CD14-positive monocyte (primary cell): ENCODE data around the gene G6PC2. TPM values are rescaled to one million over a fixed set of nuclear protein-coding genes. Genes with fewer than 3 reads are reported as not detected.

Source experiments
- DNase-seq, 3 donors: peaks; one replicate each; pipeline ENCODE4 v3.0.0-alpha.2; 2011 to 2022
- H2AFZ ChIP-seq: 2 replicates; pipeline ENCODE4 v1.6.0; 2012; ENCODE audit warnings: mild to moderate bottlenecking, low read depth, low read length, inconsistent platforms; ENCODE audit not compliant: insufficient read depth, poor library complexity, severe bottlenecking
- H3K27ac ChIP-seq, 2 donors: 1 replicate in 1 of 2; 2 replicates in 1 of 2; pipeline ENCODE4 v1.5.1; 2012 to 2013; ENCODE audit warnings: low read length in 2 of 2, control low read depth in 1 of 2, inconsistent platforms in 1 of 2, low read depth in 1 of 2, mild to moderate bottlenecking in 1 of 2
- H3K27me3 ChIP-seq, 2 donors: one replicate each; pipeline versions ENCODE4 v1.6.0 to v1.6.1; 2011 to 2013; ENCODE audit warnings: low read length in 2 of 2; ENCODE audit not compliant: control insufficient read depth in 2 of 2, insufficient read depth in 2 of 2
- H3K36me3 ChIP-seq, 2 donors: replicated peaks in 1 of 2; 1 replicate in 1 of 2; 2 replicates in 1 of 2; pipeline versions ENCODE4 v1.5.1 to v1.6.1; 2012 to 2013; ENCODE audit warnings: low read length in 2 of 2, control low read depth in 1 of 2, inconsistent platforms in 1 of 2, mild to moderate bottlenecking in 1 of 2; ENCODE audit not compliant: insufficient read depth in 2 of 2, control insufficient read depth in 1 of 2
- H3K4me1 ChIP-seq, 2 donors: 1 replicate in 1 of 2; 2 replicates in 1 of 2; pipeline versions ENCODE4 v1.5.1 to v1.6.1; 2012 to 2013; ENCODE audit warnings: low read length in 2 of 2, control low read depth in 1 of 2, inconsistent platforms in 1 of 2, mild to moderate bottlenecking in 1 of 2, moderate library complexity in 1 of 2; ENCODE audit not compliant: insufficient read depth in 2 of 2, control insufficient read depth in 1 of 2
- H3K4me2 ChIP-seq: replicated peaks from 2 replicates; pipeline ENCODE3; 2012; ENCODE audit warnings: low read length, moderate library complexity, mild to moderate bottlenecking; ENCODE audit not compliant: poor library complexity, severe bottlenecking; ENCODE audit errors: extremely low read depth
- H3K4me3 ChIP-seq, 3 experiments: fragments of 200-600 bp in 1 of 3; sonication (generic) in 1 of 3; replicated peaks in 1 of 3; 1 replicate in 2 of 3; 2 replicates in 1 of 3; pipeline ENCODE4 v1.5.1; 2011 to 2013; ENCODE audit warnings: low read length in 3 of 3, mild to moderate bottlenecking in 3 of 3, control low read depth in 2 of 3, low read depth in 2 of 3, inconsistent platforms in 1 of 3, moderate library complexity in 1 of 3
- H3K79me2 ChIP-seq: 2 replicates; pipeline ENCODE4 v1.6.0; 2012; ENCODE audit warnings: mild to moderate bottlenecking, control low read depth, inconsistent platforms, low read length, moderate library complexity; ENCODE audit not compliant: insufficient read depth
- H3K9ac ChIP-seq: 2 replicates; pipeline ENCODE4 v1.6.0; 2017; ENCODE audit warnings: low read length, mild to moderate bottlenecking; ENCODE audit not compliant: insufficient read depth, poor library complexity, severe bottlenecking
- H3K9me3 ChIP-seq, 2 donors: replicated peaks in 1 of 2; 1 replicate in 1 of 2; 2 replicates in 1 of 2; pipeline versions ENCODE4 v1.5.1 to v1.6.1; 2012 to 2013; ENCODE audit warnings: low read length in 2 of 2, control low read depth in 1 of 2; ENCODE audit not compliant: control insufficient read depth in 1 of 2, insufficient read depth in 1 of 2
- H4K20me1 ChIP-seq: 2 replicates; pipeline ENCODE4 v1.6.0; 2012; ENCODE audit warnings: mild to moderate bottlenecking, low read length, control low read depth, moderate library complexity; ENCODE audit not compliant: insufficient read depth
- H3K27ac Mint-ChIP-seq, 7 donors: one replicate each; pipeline ENCODE4 v1.8.0; 2020; ENCODE audit warnings: mild to moderate bottlenecking in 7 of 7, mixed read lengths in 7 of 7, moderate library complexity in 6 of 7, inconsistent platforms in 2 of 7
- H3K27me3 Mint-ChIP-seq, 3 donors: one replicate each; pipeline ENCODE4 v1.8.0; 2021 to 2022; ENCODE audit warnings: low read depth in 3 of 3, mild to moderate bottlenecking in 3 of 3, mixed read lengths in 3 of 3, moderate library complexity in 3 of 3, inconsistent platforms in 1 of 3
- H3K36me3 Mint-ChIP-seq, 2 donors: one replicate each; pipeline ENCODE4 v1.8.0; 2020; ENCODE audit warnings: mixed read lengths in 2 of 2, inconsistent platforms in 1 of 2, mild to moderate bottlenecking in 1 of 2
- H3K4me1 Mint-ChIP-seq: one replicate; pipeline ENCODE4 v1.8.0; 2020; ENCODE audit warnings: mild to moderate bottlenecking, mixed read lengths
- H3K4me3 Mint-ChIP-seq, 2 donors: one replicate each; pipeline ENCODE4 v1.8.0; 2020; ENCODE audit warnings: mild to moderate bottlenecking in 2 of 2, mixed read lengths in 2 of 2, moderate library complexity in 1 of 2
- H3K9me3 Mint-ChIP-seq, 7 donors: one replicate each; pipeline ENCODE4 v1.8.0; 2020 to 2022; ENCODE audit warnings: mixed read lengths in 7 of 7, mild to moderate bottlenecking in 6 of 7, moderate library complexity in 6 of 7, inconsistent platforms in 2 of 7
- WGBS: methylation state at CpG from one replicate; pipeline ENCODE4 v1.1.5; 2013; ENCODE audit warnings: missing lambda C conversion rate; ENCODE audit not compliant: insufficient coverage; 5-methylcytosine and 5-hydroxymethylcytosine counted together
- intact Hi-C, 2 donors: fragments of 100-400 bp; cut with micrococcal nuclease; formaldehyde crosslinking; loops; one replicate each; pipeline versions ENCODE4 v1.15.0 to v1.15.1; 2023
- polyA plus RNA-seq, 3 donors: library from polyadenylated mRNA; depleted of rRNA in 1 of 3; unstranded in 2 of 3; stranded (reverse) in 1 of 3; fragments of 300-500 nt in 2 of 3; fragments of >200 nt in 1 of 3; fragmentation: Illumina TruSeq in 2 of 3; gene quantifications; 1 replicate in 2 of 3; 2 replicates in 1 of 3; pipeline ENCODE4 v1.2.3, GENCODE V29; 2012 to 2021
- TF ChIP-seq, protein P1 (sequence below): fragments of 200-600 bp; IDR thresholded peaks from one replicate; pipeline ENCODE4 v1.8.0; 2022; ENCODE audit warnings: antibody characterized with exemption, mild to moderate bottlenecking

Gene G6PC2
- polyA plus RNA-seq, 3 donors: not detected

DNA sequence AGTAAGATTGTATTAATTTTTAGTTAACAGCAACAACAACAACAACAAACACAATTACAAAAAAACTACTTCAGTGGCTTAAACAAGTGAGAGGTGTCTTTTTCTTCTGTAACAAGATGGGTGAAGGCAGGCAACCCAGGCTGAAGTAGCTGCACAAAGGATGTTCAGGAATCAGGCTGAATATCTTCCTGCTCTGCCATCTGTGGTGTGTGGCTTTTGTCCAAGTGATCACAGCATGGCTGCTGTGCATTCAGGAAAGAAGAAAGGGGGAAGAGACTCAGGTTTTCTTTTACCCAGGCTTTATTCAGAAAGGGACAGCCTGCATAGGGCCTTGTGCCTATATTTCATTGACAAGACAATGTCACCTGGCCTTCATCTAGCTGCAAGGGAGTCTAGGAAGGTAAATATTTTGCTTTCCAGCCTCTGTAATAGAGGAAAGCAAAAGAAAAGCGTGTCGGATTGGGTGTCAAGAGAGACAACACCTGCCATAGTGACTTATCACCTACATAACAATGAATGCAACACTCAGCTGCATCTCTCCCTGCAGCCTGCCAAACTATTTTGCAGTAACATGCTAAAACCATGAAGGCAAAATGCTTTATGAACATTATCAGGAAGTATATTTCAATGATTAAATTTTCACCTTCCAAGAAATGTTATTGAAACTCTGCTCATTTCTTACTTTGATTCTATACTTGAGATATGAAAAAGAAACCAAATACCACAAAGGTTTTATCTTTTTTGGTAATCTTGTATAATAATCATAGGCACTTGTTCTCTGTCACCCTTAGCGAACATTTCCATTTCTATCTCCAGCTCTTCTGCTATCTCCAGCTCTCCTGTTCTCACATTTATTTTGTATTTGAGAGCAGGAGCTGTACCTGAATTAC is 14.6 kb downstream of the G6PC2 start:
- H3K4me3 Mint-ChIP-seq: no peak overlapping the region
- Histone ChIP-seq H3K4me1 (peaks cover 5 to 6% of the 10 kb centered on the region in 2 donors), H4K20me1 (no peaks in the 10 kb centered on the region), H3K4me3 (no peak overlapping the region), H3K4me2 (no peak overlapping the region), H3K27me3 (peaks cover 2 to 3% of the 10 kb centered on the region in 2 donors), H3K36me3 (no peaks in the 10 kb centered on the region), H3K79me2 (no peaks in the 10 kb centered on the region), H3K27ac (no peak overlapping the region), H3K9me3 (no peaks in the 10 kb centered on the region), H3K9ac (no peak overlapping the region), H2AFZ (no peak overlapping the region)
- H3K36me3 Mint-ChIP-seq: no peaks in the 10 kb centered on the region
- no CpG with 5 or more reads among the region's 3 CpGs for WGBS
- no peak for DNase-seq
- H3K9me3 Mint-ChIP-seq: peaks cover 0 to 2% (median 0%) of the 10 kb centered on the region in 7 donors
- peaks cover 15% of the 10 kb centered on the region for H3K4me1 Mint-ChIP-seq
- intact Hi-C loops: no loop called here
- TF ChIP-seq, protein P1, sequence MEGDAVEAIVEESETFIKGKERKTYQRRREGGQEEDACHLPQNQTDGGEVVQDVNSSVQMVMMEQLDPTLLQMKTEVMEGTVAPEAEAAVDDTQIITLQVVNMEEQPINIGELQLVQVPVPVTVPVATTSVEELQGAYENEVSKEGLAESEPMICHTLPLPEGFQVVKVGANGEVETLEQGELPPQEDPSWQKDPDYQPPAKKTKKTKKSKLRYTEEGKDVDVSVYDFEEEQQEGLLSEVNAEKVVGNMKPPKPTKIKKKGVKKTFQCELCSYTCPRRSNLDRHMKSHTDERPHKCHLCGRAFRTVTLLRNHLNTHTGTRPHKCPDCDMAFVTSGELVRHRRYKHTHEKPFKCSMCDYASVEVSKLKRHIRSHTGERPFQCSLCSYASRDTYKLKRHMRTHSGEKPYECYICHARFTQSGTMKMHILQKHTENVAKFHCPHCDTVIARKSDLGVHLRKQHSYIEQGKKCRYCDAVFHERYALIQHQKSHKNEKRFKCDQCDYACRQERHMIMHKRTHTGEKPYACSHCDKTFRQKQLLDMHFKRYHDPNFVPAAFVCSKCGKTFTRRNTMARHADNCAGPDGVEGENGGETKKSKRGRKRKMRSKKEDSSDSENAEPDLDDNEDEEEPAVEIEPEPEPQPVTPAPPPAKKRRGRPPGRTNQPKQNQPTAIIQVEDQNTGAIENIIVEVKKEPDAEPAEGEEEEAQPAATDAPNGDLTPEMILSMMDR: no peak
- no peak overlapping the region for H3K27ac Mint-ChIP-seq
- peaks cover 7 to 15% (median 9%) of the 10 kb centered on the region in 3 donors for H3K27me3 Mint-ChIP-seq

DNA sequence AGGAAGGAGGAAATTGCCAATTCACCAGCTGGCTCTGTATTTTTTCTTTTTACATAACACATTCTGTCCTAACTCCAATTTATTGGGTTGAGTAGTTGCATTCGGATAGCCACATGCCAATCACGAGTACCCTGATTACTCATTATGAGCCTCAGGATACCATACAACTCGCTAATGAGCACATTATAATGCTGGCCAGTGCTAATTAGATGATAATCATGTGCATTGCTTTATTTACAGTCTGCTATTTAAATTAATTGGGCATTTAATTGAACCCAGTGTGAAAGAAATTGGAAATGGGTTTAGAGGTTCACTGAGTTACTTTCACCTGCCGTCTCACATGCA is 15.2 kb downstream of the G6PC2 start:
- no peak for DNase-seq
- H4K20me1 ChIP-seq: no peaks in the 10 kb centered on the region
- TF ChIP-seq, protein P1: no peak
- no peak overlapping the region for H3K27ac Mint-ChIP-seq
- no peak overlapping the region for H2AFZ ChIP-seq
- no peaks in the 10 kb centered on the region for H3K36me3 ChIP-seq
- H3K27ac ChIP-seq: no peak overlapping the region
- no peaks in the 10 kb centered on the region for H3K9me3 ChIP-seq
- peaks cover 0 to 2% (median 0%) of the 10 kb centered on the region in 7 donors for H3K9me3 Mint-ChIP-seq
- no peak overlapping the region for H3K9ac ChIP-seq
- peaks cover 15% of the 10 kb centered on the region for H3K4me1 Mint-ChIP-seq
- no peak overlapping the region for H3K4me2 ChIP-seq
- peaks cover 2 to 3% of the 10 kb centered on the region in 2 donors for H3K27me3 ChIP-seq
- H3K27me3 Mint-ChIP-seq: peaks cover 7 to 15% (median 9%) of the 10 kb centered on the region in 3 donors
- H3K4me3 Mint-ChIP-seq: no peak overlapping the region
- no peak overlapping the region for H3K4me3 ChIP-seq
- WGBS: no CpG with 5 or more reads among the region's 4 CpGs
- H3K4me1 ChIP-seq: peaks cover 5 to 6% of the 10 kb centered on the region in 2 donors
- no peaks in the 10 kb centered on the region for H3K79me2 ChIP-seq
- intact Hi-C loops: no loop called here
- H3K36me3 Mint-ChIP-seq: no peaks in the 10 kb centered on the region
